Stomach (tissue), 4 donors: Measurements from ENCODE around the gene KDM2B.

Experiments used
- CTCF ChIP-seq, 7 experiments: fragments of 450-650 bp in 4 of 7; fragments of 200-600 bp in 3 of 7; sonication (generic) in 3 of 7; IDR thresholded peaks; one replicate each; pipeline ENCODE4 v1.5.1; 2016 to 2019; ENCODE audit warnings: antibody characterized with exemption in 7 of 7, control low read depth in 2 of 7, mild to moderate bottlenecking in 1 of 7
- EP300 ChIP-seq: sonication (generic); formaldehyde crosslinking; IDR thresholded peaks from one replicate; pipeline ENCODE4 v1.6.1; 2017; ENCODE audit warnings: antibody characterized with exemption
- POLR2A ChIP-seq, 4 donors: fragments of 450-650 bp; IDR thresholded peaks; one replicate each; pipeline ENCODE4 v1.6.1; 2016; ENCODE audit warnings: antibody characterized with exemption in 4 of 4, control low read depth in 2 of 4, mild to moderate bottlenecking in 1 of 4, moderate library complexity in 1 of 4

- TF ChIP-seq CTCF (IDR thresholded peaks at IDR 0.05) (no peak), EP300 (no peak), POLR2A (IDR thresholded peaks at IDR 0.05) (no peak)
Observed at GRCh38 chr12:121397521-121397920, 183.3 kb downstream of the KDM2B start.
